NCI-H510A (cell line): ENCODE measurements around the gene HBA1.
"Not testable (repeated sequence)": the region's sequence is repeated elsewhere in the genome, so short reads cannot be mapped to it uniquely, and the experiment has no call there.

Experiments used
- DNase-seq: peaks from one replicate; lab custom pipeline; 2025; lab: John Stamatoyannopoulos, UW

The HBA1 gene

DNA sequence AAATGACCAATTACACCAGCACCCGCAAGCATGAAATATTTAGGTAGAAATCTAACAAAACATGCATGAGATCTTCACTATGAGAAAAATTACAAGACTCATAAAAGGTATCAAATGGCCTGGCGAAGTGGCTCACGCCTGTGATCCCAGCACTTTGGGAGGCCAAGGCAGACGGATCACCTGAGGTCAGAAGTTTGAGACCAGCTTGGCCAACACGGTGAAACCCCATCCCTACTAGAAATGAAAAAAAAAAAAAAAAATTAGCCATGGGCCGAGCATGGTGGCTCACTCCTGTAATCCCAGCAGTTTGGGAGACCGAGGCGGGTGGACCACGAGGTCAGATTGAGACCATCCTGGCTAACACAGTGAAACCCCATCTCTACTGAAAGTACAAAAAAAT lies 27.6 kb downstream of the HBA1 start:
- not testable (repeated sequence) for DNase-seq

DNA sequence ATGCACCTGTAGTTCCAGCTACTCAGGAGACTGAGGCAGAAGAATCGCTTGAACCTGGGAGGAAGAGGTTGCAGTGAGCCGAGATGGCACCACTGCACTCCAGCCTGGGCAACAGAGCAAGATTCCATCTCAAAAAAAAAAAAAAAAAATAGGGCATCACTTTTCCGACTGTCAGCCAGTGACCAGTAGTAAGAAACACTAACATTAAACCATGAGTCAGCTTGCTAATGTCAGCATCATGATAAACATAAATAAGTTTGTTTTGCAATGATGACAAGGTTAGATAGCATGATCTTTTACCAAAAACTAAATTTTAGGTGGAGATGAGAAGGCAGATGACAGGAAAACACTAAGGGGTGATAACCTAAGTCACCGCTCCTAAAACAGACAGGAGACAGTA lies 32.9 kb downstream of the HBA1 start:
- not testable (repeated sequence) for DNase-seq

DNA sequence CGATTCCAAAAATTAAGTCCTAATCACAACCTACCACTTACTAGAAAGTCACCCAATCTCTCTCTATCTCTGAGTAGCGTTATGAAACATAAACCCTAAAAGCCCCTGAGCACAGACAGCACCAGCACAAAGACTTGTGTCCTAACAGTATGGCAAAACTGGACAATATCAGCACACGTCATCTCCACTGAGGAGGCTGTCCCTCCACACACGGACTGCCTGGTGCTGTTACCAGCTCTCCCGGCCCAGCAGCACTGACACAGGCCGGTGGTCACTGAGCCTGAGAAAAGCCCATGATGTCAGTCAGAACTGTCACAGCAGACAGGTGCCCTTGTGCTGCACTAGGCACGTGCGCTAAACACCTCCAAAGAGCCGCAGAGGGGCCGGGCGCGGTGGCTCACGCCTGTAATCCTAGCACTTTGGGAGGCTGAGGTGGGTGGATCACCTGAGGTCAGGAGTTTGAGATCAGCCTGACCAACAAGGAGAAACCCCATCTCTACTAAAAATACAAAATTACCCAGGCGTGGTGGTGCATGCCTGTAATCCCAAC lies 35.2 kb downstream of the HBA1 start:
- not testable (repeated sequence) for DNase-seq

DNA sequence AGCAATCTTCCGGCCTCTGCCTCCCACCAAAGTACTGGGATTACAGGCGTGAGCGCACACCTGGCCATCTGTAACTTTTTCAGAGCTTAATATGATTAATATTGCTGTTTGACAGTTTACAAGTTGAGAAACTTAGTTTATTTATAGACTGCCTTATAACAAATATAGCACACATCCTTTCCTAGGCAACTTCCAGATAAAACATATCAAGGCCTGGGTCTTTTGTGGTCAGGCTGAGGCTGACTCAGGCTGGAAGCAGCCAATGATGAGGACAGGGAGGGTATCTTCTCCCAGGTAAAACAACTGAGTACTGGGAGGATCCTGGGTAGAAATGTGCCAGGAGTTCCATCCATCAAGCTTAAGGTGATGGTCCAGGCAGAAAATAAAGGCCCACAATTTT lies 36.5 kb downstream of the HBA1 start:
- no peak for DNase-seq

DNA sequence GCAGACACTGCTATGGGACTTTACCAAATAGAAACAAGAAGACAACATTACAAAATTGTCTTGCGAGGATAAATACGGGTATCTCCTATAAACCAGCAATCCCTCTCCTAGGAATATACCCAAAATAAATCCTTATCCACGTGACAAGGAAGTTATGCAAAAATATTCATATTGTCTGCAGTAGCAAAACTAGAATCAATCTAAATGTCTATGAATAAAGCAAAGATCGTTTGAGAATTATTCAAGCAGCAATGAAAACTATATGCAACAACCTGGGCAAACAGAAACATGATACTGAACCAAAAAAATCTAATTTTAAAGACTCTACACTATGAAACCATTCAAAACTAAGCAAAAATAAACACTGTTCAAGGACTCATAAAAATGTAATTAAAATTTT lies 43.5 kb downstream of the HBA1 start:
- DNase-seq, result no peak
